ENCODE results near the gene SIRT3. TPM values are rescaled to one million over a fixed set of nuclear protein-coding genes. Genes with fewer than 3 reads are reported as not detected.

SIRT3 gene
- total RNA-seq, 3 donors from 2014 or later (not counting 1 experiment from before 2014, with no cell fraction given): 20.1 to 24.2 (median 21.2) TPM

- H3K9me3 Mint-ChIP-seq: no peaks in the 10 kb centered on the region
- H3K4me3 Mint-ChIP-seq: no peak overlapping the region
- no peak overlapping the region for H3K27ac Mint-ChIP-seq
- WGBS (ENCODE audit: insufficient coverage): 95% methylated on average over 13 of the region's 13 CpGs
- H3K36me3 Mint-ChIP-seq: no peaks in the 10 kb centered on the region
- Histone ChIP-seq H3K9me3 (ENCODE audit: control insufficient read depth, insufficient read depth, low read length) (no peaks in the 10 kb centered on the region), H3K4me1 (ENCODE audit: control insufficient read depth, insufficient read depth, low read length) (peaks cover 10% of the 10 kb centered on the region), H3K27me3 (ENCODE audit: control insufficient read depth, insufficient read depth, low read length) (no peaks in the 10 kb centered on the region), H3K36me3 (ENCODE audit: control insufficient read depth, insufficient read depth, low read length) (peaks cover 26% of the 10 kb centered on the region), H3K27ac (ENCODE audit: low read length) (no peak overlapping the region), H3K4me3 (ENCODE audit: low read length) (no peak overlapping the region)
- peaks cover 14 to 19% of the 10 kb centered on the region in 2 donors for H3K4me1 Mint-ChIP-seq
- DNase-seq: no peak
- no peak for ATAC-seq
- intact Hi-C loops (cut with micrococcal nuclease): no loop called here
- no peak for TF ChIP-seq CTCF (IDR thresholded peaks at IDR 0.05)
- H3K27me3 Mint-ChIP-seq (ENCODE audit: low read depth in 2 of 2): no peaks in the 10 kb centered on the region
These were observed 35.7 kb downstream of the SIRT3 start for GRCh38 chr11:200224-201003.

- Mint-ChIP-seq H3K9me3 (no peaks in the 10 kb centered on the region), H3K27me3 (ENCODE audit: low read depth in 2 of 2) (no peaks in the 10 kb centered on the region), H3K4me1 (peaks cover 14 to 19% of the 10 kb centered on the region in 2 donors), H3K4me3 (no peak overlapping the region), H3K27ac (no peak overlapping the region), H3K36me3 (no peaks in the 10 kb centered on the region)
- no peak for DNase-seq
- no peaks in the 10 kb centered on the region for H3K27me3 ChIP-seq (ENCODE audit: control insufficient read depth, insufficient read depth, low read length)
- H3K36me3 ChIP-seq (ENCODE audit: control insufficient read depth, insufficient read depth, low read length): peaks cover 20% of the 10 kb centered on the region
- H3K4me1 ChIP-seq (ENCODE audit: control insufficient read depth, insufficient read depth, low read length): peaks cover 4% of the 10 kb centered on the region
- TF ChIP-seq CTCF (IDR thresholded peaks at IDR 0.05): no peak
- H3K4me3 ChIP-seq (ENCODE audit: low read length): no peak overlapping the region
- 93% methylated on average over 8 of the region's 8 CpGs for WGBS (ENCODE audit: insufficient coverage)
- no peak for ATAC-seq
- no peaks in the 10 kb centered on the region for H3K9me3 ChIP-seq (ENCODE audit: control insufficient read depth, insufficient read depth, low read length)
- intact Hi-C loops (cut with micrococcal nuclease): no loop called here
- H3K27ac ChIP-seq (ENCODE audit: low read length): no peak overlapping the region
These were observed 36.4 kb downstream of the SIRT3 start for GRCh38 chr11:199782-200181.

GRCh38 chr11:199004-199581 lies 37.0 kb downstream of the SIRT3 start:
- Mint-ChIP-seq H3K27me3 (ENCODE audit: low read depth in 2 of 2) (no peaks in the 10 kb centered on the region), H3K36me3 (no peaks in the 10 kb centered on the region), H3K4me1 (peaks cover 14 to 18% of the 10 kb centered on the region in 2 donors), H3K4me3 (no peak overlapping the region), H3K9me3 (no peaks in the 10 kb centered on the region), H3K27ac (no peak overlapping the region)
- Histone ChIP-seq H3K27me3 (ENCODE audit: control insufficient read depth, insufficient read depth, low read length) (no peaks in the 10 kb centered on the region), H3K27ac (ENCODE audit: low read length) (no peak overlapping the region), H3K36me3 (ENCODE audit: control insufficient read depth, insufficient read depth, low read length) (peaks cover 14% of the 10 kb centered on the region), H3K4me3 (ENCODE audit: low read length) (no peak overlapping the region), H3K4me1 (ENCODE audit: control insufficient read depth, insufficient read depth, low read length) (no peaks in the 10 kb centered on the region), H3K9me3 (ENCODE audit: control insufficient read depth, insufficient read depth, low read length) (no peaks in the 10 kb centered on the region)
- intact Hi-C loops (cut with micrococcal nuclease): no loop called here
- DNase-seq: no peak
- ATAC-seq: no peak
- no peak for TF ChIP-seq CTCF (IDR thresholded peaks at IDR 0.05)
- 86% methylated on average over 13 of the region's 13 CpGs for WGBS (ENCODE audit: insufficient coverage)

All from natural killer cell (primary cell).